ENCODE measurements around the gene ELAVL1. TPM values are rescaled to one million over a fixed set of nuclear protein-coding genes. Genes with fewer than 3 reads are reported as not detected.

ELAVL1 gene
- total RNA-seq, 1 donor from 2014 or later, result 116 TPM

- Mint-ChIP-seq H3K4me1 (peaks cover 20% of the 10 kb centered on the region), H3K27me3 (ENCODE audit: low read depth) (peaks cover 52% of the 10 kb centered on the region), H3K9me3 (no peaks in the 10 kb centered on the region), H3K4me3 (peak overlapping the region; percentile 34), H3K27ac (no peak overlapping the region), H3K36me3 (peaks cover 9% of the 10 kb centered on the region)
- peak; percentile 26 to 51 for DNase-seq (ENCODE audit: low spot score in 2 of 2, unreplicated experiment in 2 of 2)
- TF ChIP-seq CTCF (IDR thresholded peaks at IDR 0.05; ENCODE audit: unreplicated experiment), result no peak
These were observed 89.1 kb downstream of the ELAVL1 start for GRCh38 chr19:7916103-7916954.

GRCh38 chr19:7915250-7916102 lies 90.0 kb downstream of the ELAVL1 start:
- Mint-ChIP-seq H3K9me3 (no peaks in the 10 kb centered on the region), H3K36me3 (peaks cover 14% of the 10 kb centered on the region), H3K27me3 (ENCODE audit: low read depth) (peaks cover 52% of the 10 kb centered on the region), H3K4me1 (peaks cover 15% of the 10 kb centered on the region), H3K4me3 (peak overlapping the region; percentile 47), H3K27ac (no peak overlapping the region)
- no peak for TF ChIP-seq CTCF (IDR thresholded peaks at IDR 0.05; ENCODE audit: unreplicated experiment)
- no peak for DNase-seq (ENCODE audit: low spot score in 2 of 2, unreplicated experiment in 2 of 2)

GRCh38 chr19:7914598-7915045 lies 90.8 kb downstream of the ELAVL1 start, which contains the start of gene TGFBR3L:
Gene TGFBR3L (plus strand): TSS chr19:7914830.
- TF ChIP-seq CTCF (IDR thresholded peaks at IDR 0.05; ENCODE audit: unreplicated experiment), result no peak
- Mint-ChIP-seq H3K27ac (no peak within 1 kb of the TSS), H3K36me3 (peaks cover 16% of the 10 kb centered on the region), H3K9me3 (no peaks in the 10 kb centered on the region), H3K27me3 (ENCODE audit: low read depth) (peaks cover 46% of the 10 kb centered on the region), H3K4me3 (peak within 1 kb of the TSS; percentile 47), H3K4me1 (peaks cover 10% of the 10 kb centered on the region)
- peak in 1 of 2 experiments; percentile 15 for DNase-seq (ENCODE audit: low spot score in 2 of 2, unreplicated experiment in 2 of 2)

GRCh38 chr19:7914099-7914498 lies 91.3 kb downstream of the ELAVL1 start:
- no peak for DNase-seq (ENCODE audit: low spot score in 2 of 2, unreplicated experiment in 2 of 2)
- H3K36me3 Mint-ChIP-seq, result peaks cover 16% of the 10 kb centered on the region
- peaks cover 8% of the 10 kb centered on the region for H3K4me1 Mint-ChIP-seq
- peaks cover 45% of the 10 kb centered on the region for H3K27me3 Mint-ChIP-seq (ENCODE audit: low read depth)
- no peaks in the 10 kb centered on the region for H3K9me3 Mint-ChIP-seq
- H3K27ac Mint-ChIP-seq, result no peak overlapping the region
- no peak overlapping the region for H3K4me3 Mint-ChIP-seq
- no peak for TF ChIP-seq CTCF (IDR thresholded peaks at IDR 0.05; ENCODE audit: unreplicated experiment)

- Mint-ChIP-seq H3K4me3 (no peak overlapping the region), H3K9me3 (no peaks in the 10 kb centered on the region), H3K27me3 (ENCODE audit: low read depth) (peaks cover 45% of the 10 kb centered on the region), H3K36me3 (peaks cover 16% of the 10 kb centered on the region), H3K4me1 (peaks cover 8% of the 10 kb centered on the region), H3K27ac (no peak overlapping the region)
- DNase-seq (ENCODE audit: low spot score in 2 of 2, unreplicated experiment in 2 of 2), result no peak
- TF ChIP-seq CTCF (IDR thresholded peaks at IDR 0.05; ENCODE audit: unreplicated experiment), result no peak
These were observed 91.8 kb downstream of the ELAVL1 start for GRCh38 chr19:7913652-7914051.
